Activated CD4-positive, CD25-positive, alpha-beta regulatory T cell treated with anti-CD3 and anti-CD28 coated beads, Interleukin-2, amount 50 U/mL, for 16 hours (primary cell): Measurements from ENCODE around the gene SLC17A2.

Experiments
- DNase-seq: peaks from one replicate; pipeline ENCODE4 v3.0.0-alpha.2; 2020; ENCODE audit warnings: low read depth, low spot score

SLC17A2 gene

GRCh38 chr6:25883991-25884390 lies 46.5 kb downstream of the SLC17A2 start:
- no peak for DNase-seq

GRCh38 chr6:25883536-25883935 lies 47.0 kb downstream of the SLC17A2 start:
- DNase-seq, result no peak

- DNase-seq, result no peak
Observed at GRCh38 chr6:25882051-25882496, 48.4 kb downstream of the SLC17A2 start.

GRCh38 chr6:25880601-25881000 lies 49.9 kb downstream of the SLC17A2 start:
- DNase-seq, result no peak

- no peak for DNase-seq
Observed at GRCh38 chr6:25878721-25879322, 51.7 kb downstream of the SLC17A2 start.

- DNase-seq, result no peak
Observed at GRCh38 chr6:25875926-25876602, 54.4 kb downstream of the SLC17A2 start.

GRCh38 chr6:25875563-25875905 lies 55.0 kb downstream of the SLC17A2 start:
- no peak for DNase-seq

GRCh38 chr6:25874822-25875562 lies 55.5 kb downstream of the SLC17A2 start:
- DNase-seq, result no peak

- DNase-seq, result no peak
Observed at GRCh38 chr6:25874118-25874517, 56.4 kb downstream of the SLC17A2 start, which contains the start of gene SLC17A3. TSS of gene SLC17A3 (minus strand) at chr6:25874243. CDS start at chr6:25868387, 5,856 bp downstream.

- DNase-seq, result no peak
Observed at GRCh38 chr6:25872814-25873213, 57.7 kb downstream of the SLC17A2 start.

- no peak for DNase-seq
Observed at GRCh38 chr6:25869840-25870239, 60.7 kb downstream of the SLC17A2 start.

- DNase-seq, result no peak
Observed at GRCh38 chr6:25868436-25869183, 61.9 kb downstream of the SLC17A2 start.

GRCh38 chr6:25866011-25866410 lies 64.5 kb downstream of the SLC17A2 start:
- no peak for DNase-seq

GRCh38 chr6:25863360-25863759 lies 67.1 kb downstream of the SLC17A2 start:
- DNase-seq, result no peak
